SK-N-SH treated with all-trans-retinoic acid at 6 μM for 48 hours (cell line): ENCODE results near the gene TMEM107.

ENCODE experiments used
- ATAC-seq: fragments of 200-7000 bp; cut with Tn5 transposase; 3 replicates; pipeline ENCODE4 v1.9.1; 2020; ENCODE audit warnings: mild to moderate bottlenecking, moderate library complexity
- ARNTL ChIP-seq: fragments of 450-650 bp; formaldehyde crosslinking; IDR thresholded peaks from 2 replicates; pipeline ENCODE4 v1.5.0; 2020; ENCODE audit warnings: low read depth, mild to moderate bottlenecking, moderate library complexity, borderline replicate concordance
- BACH2 ChIP-seq: fragments of 250-450 bp; sonication (Bioruptor Pico); IDR thresholded peaks from 2 replicates; pipeline ENCODE4 v1.9.0; 2021; ENCODE audit warnings: mild to moderate bottlenecking, borderline replicate concordance
- CREB5 ChIP-seq: fragments of 250-450 bp; sonication (Bioruptor Pico); IDR thresholded peaks from 2 replicates; pipeline ENCODE4 v1.5.1; 2020; ENCODE audit warnings: low read depth, mild to moderate bottlenecking, moderate library complexity
- ESRRG ChIP-seq: fragments of 250-450 bp; sonication (Bioruptor Pico); IDR thresholded peaks from 2 replicates; pipeline ENCODE4 v1.6.1; 2021; ENCODE audit warnings: mild to moderate bottlenecking
- GLIS3 ChIP-seq: fragments of 250-450 bp; sonication (Bioruptor Pico); IDR thresholded peaks from 2 replicates; pipeline ENCODE4 v1.5.0; 2020; ENCODE audit warnings: mild to moderate bottlenecking, moderate library complexity
- ISL1 ChIP-seq: fragments of 250-450 bp; sonication (Bioruptor Pico); IDR thresholded peaks from 2 replicates; pipeline ENCODE4 v2.1.2; 2022; ENCODE audit warnings: mild to moderate bottlenecking, moderate library complexity
- OSR1 ChIP-seq: fragments of 250-450 bp; sonication (Bioruptor Pico); IDR thresholded peaks from 2 replicates; pipeline ENCODE4 v1.8.0; 2022; ENCODE audit warnings: moderate library complexity, mild to moderate bottlenecking, inconsistent platforms
- PPARA ChIP-seq: fragments of 250-450 bp; sonication (Bioruptor Pico); IDR thresholded peaks from 2 replicates; pipeline ENCODE4 v1.5.0; 2020; ENCODE audit warnings: mild to moderate bottlenecking, borderline replicate concordance
- RARB ChIP-seq: fragments of 250-450 bp; sonication (Bioruptor Pico); IDR thresholded peaks from 2 replicates; pipeline ENCODE4 v1.8.0; 2021; ENCODE audit warnings: mild to moderate bottlenecking, moderate library complexity
- SNAI2 ChIP-seq: fragments of 250-450 bp; sonication (Bioruptor Pico); IDR thresholded peaks from 2 replicates; pipeline ENCODE4 v1.5.0; 2020; ENCODE audit warnings: mild to moderate bottlenecking, moderate library complexity
- TCF4 ChIP-seq: fragments of 250-450 bp; sonication (Bioruptor Pico); IDR thresholded peaks from 2 replicates; pipeline ENCODE4 v1.8.0; 2021; ENCODE audit warnings: mild to moderate bottlenecking, moderate library complexity, borderline replicate concordance
- TOX ChIP-seq: fragments of 250-450 bp; sonication (Bioruptor Pico); IDR thresholded peaks from 2 replicates; pipeline ENCODE4 v1.8.0; 2021; ENCODE audit warnings: mild to moderate bottlenecking, moderate library complexity, borderline replicate concordance
- ZC3H10 ChIP-seq: fragments of 250-450 bp; sonication (Bioruptor Pico); IDR thresholded peaks from 2 replicates; pipeline ENCODE4 v1.5.1; 2021; ENCODE audit warnings: mild to moderate bottlenecking, moderate library complexity
- ZFP3 ChIP-seq: fragments of 250-450 bp; sonication (Bioruptor Pico); IDR thresholded peaks from 2 replicates; pipeline ENCODE4 v1.5.0; 2020; ENCODE audit warnings: mild to moderate bottlenecking, moderate library complexity
- ZFP30 ChIP-seq: fragments of 450-650 bp; formaldehyde crosslinking; IDR thresholded peaks from 2 replicates; pipeline ENCODE4 v1.5.0; 2022; ENCODE audit warnings: mild to moderate bottlenecking, moderate library complexity
- ZNF565 ChIP-seq: fragments of 450-650 bp; formaldehyde crosslinking; conservative IDR thresholded peaks from 2 replicates; pipeline ENCODE4 v1.5.0; 2020; ENCODE audit warnings: low read depth, mild to moderate bottlenecking, moderate library complexity
- ZNF70 ChIP-seq: fragments of 450-650 bp; formaldehyde crosslinking; IDR thresholded peaks from 2 replicates; pipeline ENCODE4 v1.5.0; 2020; ENCODE audit warnings: mild to moderate bottlenecking, moderate library complexity
- ZNF8 ChIP-seq: fragments of 450-650 bp; formaldehyde crosslinking; IDR thresholded peaks from 2 replicates; pipeline ENCODE4 v1.5.0; 2020; ENCODE audit warnings: mild to moderate bottlenecking, moderate library complexity
- TF ChIP-seq, protein P1 (sequence below): fragments of 250-450 bp; sonication (Bioruptor Pico); IDR thresholded peaks from 2 replicates; pipeline ENCODE4 v1.8.0; 2021; ENCODE audit warnings: low read depth, mild to moderate bottlenecking, moderate library complexity, borderline replicate concordance
- TF ChIP-seq, protein P2 (sequence below): fragments of 250-450 bp; sonication (Bioruptor Pico); IDR thresholded peaks from 2 replicates; pipeline ENCODE4 v1.5.1; 2021; ENCODE audit warnings: mild to moderate bottlenecking, moderate library complexity
- TF ChIP-seq, protein P3 (sequence below): fragments of 250-450 bp; sonication (Bioruptor Pico); IDR thresholded peaks from 2 replicates; pipeline ENCODE4 v1.5.0; 2020; ENCODE audit warnings: mild to moderate bottlenecking, moderate library complexity

Gene TMEM107

DNA sequence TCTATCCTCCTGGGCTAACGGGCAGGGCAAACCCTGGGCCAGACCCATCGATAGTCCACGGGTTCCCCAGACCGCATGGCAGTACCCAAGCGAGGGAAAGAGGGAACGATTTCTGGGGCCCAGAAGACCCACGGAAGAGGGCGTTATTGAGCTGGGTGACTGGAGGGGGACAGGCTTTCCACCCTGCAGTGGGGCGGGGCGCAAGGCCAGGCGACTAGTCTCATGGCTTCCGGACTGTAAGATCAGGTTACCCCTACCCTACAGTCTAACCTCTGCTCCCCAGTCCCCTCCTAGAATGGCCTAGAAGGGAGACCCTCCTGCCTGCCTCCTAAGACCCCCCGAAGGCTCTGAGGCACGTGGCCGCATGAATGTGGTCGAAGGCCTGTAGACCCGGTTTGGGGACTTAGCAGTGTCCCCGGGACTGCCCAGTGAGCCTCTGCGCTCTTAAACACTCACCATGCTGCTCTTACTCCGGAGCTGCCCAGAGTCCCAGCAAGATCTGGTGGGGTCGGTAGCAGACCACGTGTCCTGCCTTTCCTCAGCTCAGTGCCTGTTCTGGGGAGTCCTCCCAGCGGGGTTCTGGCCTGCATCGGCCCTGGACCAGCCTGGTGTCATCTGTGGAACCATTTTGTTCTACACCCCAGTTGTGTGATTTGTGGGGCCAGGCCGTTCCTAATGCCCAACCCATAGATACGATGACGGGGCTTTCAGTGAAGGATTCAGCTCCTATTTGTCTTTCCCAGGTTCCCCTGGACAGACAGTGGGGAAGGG is 47.4 kb upstream of the TMEM107 start:
- ATAC-seq, result peak; percentile 3
- TF ChIP-seq ZFP3 (no peak), TCF4 (CRISPR knock-in tag) (no peak), TOX (CRISPR knock-in tag) (no peak), ESRRG (CRISPR knock-in tag) (no peak), ZNF565 (no peak)
- TF ChIP-seq, protein P1, sequence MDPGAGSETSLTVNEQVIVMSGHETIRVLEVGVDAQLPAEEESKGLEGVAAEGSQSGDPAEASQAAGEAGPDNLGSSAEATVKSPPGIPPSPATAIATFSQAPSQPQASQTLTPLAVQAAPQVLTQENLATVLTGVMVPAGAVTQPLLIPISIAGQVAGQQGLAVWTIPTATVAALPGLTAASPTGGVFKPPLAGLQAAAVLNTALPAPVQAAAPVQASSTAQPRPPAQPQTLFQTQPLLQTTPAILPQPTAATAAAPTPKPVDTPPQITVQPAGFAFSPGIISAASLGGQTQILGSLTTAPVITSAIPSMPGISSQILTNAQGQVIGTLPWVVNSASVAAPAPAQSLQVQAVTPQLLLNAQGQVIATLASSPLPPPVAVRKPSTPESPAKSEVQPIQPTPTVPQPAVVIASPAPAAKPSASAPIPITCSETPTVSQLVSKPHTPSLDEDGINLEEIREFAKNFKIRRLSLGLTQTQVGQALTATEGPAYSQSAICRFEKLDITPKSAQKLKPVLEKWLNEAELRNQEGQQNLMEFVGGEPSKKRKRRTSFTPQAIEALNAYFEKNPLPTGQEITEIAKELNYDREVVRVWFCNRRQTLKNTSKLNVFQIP, result no peak

DNA sequence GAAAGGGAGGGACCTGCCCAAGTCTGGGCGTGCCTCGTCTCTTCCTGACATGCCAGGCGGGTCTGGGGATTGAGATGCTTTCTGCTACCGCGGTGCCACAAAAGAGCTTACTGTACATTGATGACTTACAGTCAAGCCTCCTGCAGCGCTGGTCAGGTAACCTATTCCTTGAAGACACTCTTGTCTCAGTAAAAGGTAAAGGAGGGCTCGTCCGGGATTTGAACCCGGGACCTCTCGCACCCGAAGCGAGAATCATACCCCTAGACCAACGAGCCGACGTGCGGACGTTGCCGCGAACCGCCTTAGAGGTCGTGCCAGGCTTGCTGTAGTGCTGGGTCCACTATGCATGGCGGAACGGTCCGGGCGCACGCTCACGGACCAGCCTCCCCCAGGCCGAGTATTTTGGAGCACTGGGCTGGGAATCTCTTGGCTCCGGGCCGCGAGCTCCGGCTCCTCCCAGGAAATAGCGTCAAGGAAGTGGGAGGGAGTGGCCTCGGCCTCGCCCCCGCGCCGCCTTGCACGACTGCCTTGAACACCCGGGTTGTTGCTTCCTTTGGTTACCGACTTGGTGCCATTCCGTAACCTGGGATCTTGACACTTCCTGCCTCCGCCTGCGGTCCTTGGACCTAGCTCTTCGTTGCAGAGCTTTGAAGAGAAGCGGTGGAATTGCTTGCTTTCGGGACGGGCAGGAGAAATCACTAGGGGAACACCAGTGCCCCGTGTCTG is 46.6 kb upstream of the TMEM107 start:
- TF ChIP-seq ZC3H10 (CRISPR knock-in tag) (no peak), ARNTL (no peak), TOX (CRISPR knock-in tag) (no peak), CREB5 (no peak), GLIS3 (CRISPR knock-in tag) (no peak), ESRRG (CRISPR knock-in tag) (no peak), ZNF8 (CRISPR knock-in tag) (no peak), OSR1 (no peak), ZFP3 (0 out of 2 replicates have a peak, but pooled peaks have one; percentile 52), TCF4 (CRISPR knock-in tag) (no peak), PPARA (CRISPR knock-in tag) (no peak), ZNF70 (peak; percentile 26; the same call in 1 of the 2 replicates), ISL1 (CRISPR knock-in tag) (no peak), RARB (CRISPR knock-in tag) (no peak), ZNF565 (no peak)
- TF ChIP-seq, protein P1, result no peak
- TF ChIP-seq, protein P2, sequence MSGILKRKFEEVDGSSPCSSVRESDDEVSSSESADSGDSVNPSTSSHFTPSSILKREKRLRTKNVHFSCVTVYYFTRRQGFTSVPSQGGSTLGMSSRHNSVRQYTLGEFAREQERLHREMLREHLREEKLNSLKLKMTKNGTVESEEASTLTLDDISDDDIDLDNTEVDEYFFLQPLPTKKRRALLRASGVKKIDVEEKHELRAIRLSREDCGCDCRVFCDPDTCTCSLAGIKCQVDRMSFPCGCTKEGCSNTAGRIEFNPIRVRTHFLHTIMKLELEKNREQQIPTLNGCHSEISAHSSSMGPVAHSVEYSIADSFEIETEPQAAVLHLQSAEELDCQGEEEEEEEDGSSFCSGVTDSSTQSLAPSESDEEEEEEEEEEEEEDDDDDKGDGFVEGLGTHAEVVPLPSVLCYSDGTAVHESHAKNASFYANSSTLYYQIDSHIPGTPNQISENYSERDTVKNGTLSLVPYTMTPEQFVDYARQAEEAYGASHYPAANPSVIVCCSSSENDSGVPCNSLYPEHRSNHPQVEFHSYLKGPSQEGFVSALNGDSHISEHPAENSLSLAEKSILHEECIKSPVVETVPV (CRISPR knock-in tag), result no peak
- peak; percentile 37 for ATAC-seq

DNA sequence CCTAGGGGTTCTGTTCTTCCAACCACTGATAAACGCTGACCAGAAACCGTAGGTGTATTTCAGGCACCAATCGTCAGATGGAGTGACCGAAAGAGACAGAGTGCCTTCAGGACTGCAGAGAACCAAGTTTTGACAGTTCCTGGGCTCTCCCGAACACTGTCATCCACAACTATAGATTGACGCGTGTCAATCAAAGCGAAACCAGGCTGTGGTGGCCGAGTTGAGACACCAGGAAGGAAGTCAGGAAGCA is 46.1 kb upstream of the TMEM107 start:
- ATAC-seq, result no peak
- TF ChIP-seq ZFP30 (no peak), ZNF565 (no peak), ISL1 (CRISPR knock-in tag) (no peak), BACH2 (CRISPR knock-in tag) (no peak), SNAI2 (CRISPR knock-in tag) (no peak), RARB (CRISPR knock-in tag) (no peak)
- TF ChIP-seq, protein P2 (CRISPR knock-in tag), result no peak
- TF ChIP-seq, protein P3, sequence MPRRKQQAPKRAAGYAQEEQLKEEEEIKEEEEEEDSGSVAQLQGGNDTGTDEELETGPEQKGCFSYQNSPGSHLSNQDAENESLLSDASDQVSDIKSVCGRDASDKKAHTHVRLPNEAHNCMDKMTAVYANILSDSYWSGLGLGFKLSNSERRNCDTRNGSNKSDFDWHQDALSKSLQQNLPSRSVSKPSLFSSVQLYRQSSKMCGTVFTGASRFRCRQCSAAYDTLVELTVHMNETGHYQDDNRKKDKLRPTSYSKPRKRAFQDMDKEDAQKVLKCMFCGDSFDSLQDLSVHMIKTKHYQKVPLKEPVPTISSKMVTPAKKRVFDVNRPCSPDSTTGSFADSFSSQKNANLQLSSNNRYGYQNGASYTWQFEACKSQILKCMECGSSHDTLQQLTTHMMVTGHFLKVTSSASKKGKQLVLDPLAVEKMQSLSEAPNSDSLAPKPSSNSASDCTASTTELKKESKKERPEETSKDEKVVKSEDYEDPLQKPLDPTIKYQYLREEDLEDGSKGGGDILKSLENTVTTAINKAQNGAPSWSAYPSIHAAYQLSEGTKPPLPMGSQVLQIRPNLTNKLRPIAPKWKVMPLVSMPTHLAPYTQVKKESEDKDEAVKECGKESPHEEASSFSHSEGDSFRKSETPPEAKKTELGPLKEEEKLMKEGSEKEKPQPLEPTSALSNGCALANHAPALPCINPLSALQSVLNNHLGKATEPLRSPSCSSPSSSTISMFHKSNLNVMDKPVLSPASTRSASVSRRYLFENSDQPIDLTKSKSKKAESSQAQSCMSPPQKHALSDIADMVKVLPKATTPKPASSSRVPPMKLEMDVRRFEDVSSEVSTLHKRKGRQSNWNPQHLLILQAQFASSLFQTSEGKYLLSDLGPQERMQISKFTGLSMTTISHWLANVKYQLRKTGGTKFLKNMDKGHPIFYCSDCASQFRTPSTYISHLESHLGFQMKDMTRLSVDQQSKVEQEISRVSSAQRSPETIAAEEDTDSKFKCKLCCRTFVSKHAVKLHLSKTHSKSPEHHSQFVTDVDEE, result peak; percentile 71; the same call in 1 of the 2 replicates
